Stimulated activated CD4-positive, alpha-beta T cell treated with anti-CD3 and anti-CD28 coated beads, Interleukin-15, amount 100 ng/mL, for 48 hours (primary cell): ENCODE measurements around the gene CCDC150.
"Not testable (repeated sequence)": the region's sequence is repeated elsewhere in the genome, so short reads cannot be mapped to it uniquely, and the experiment has no call there.

Experiments used
- DNase-seq, 2 donors: peaks; one replicate each; pipeline ENCODE4 v3.0.0-alpha.2; 2020; ENCODE audit warnings: low read depth in 2 of 2

CCDC150 gene

GRCh38 chr2:196635156-196635555 lies 4.4 kb upstream of the CCDC150 start:
- DNase-seq: no peak

- no peak for DNase-seq
Observed at GRCh38 chr2:196638765-196639164, 750 bp upstream of the CCDC150 start.

- DNase-seq: no peak
Observed at GRCh38 chr2:196640031-196640548, 575 bp downstream of the CCDC150 start.

GRCh38 chr2:196649202-196649601 lies 9.7 kb downstream of the CCDC150 start:
- DNase-seq: no peak

- no peak for DNase-seq
Observed at GRCh38 chr2:196651387-196652094, 12.0 kb downstream of the CCDC150 start.

- no peak for DNase-seq
Observed at GRCh38 chr2:196652869-196653268, 13.4 kb downstream of the CCDC150 start.

GRCh38 chr2:196653843-196654242 lies 14.3 kb downstream of the CCDC150 start:
- no peak for DNase-seq

GRCh38 chr2:196655761-196656160 lies 16.2 kb downstream of the CCDC150 start:
- no peak for DNase-seq

GRCh38 chr2:196657333-196657732 lies 17.8 kb downstream of the CCDC150 start:
- DNase-seq: no peak

- no peak for DNase-seq
Observed at GRCh38 chr2:196659844-196660243, 20.3 kb downstream of the CCDC150 start.

GRCh38 chr2:196660244-196660643 lies 20.7 kb downstream of the CCDC150 start:
- DNase-seq: no peak

- DNase-seq: no peak
Observed at GRCh38 chr2:196670342-196670741, 30.8 kb downstream of the CCDC150 start.

- no peak for DNase-seq
Observed at GRCh38 chr2:196675963-196676362, 36.4 kb downstream of the CCDC150 start.

GRCh38 chr2:196677404-196677803 lies 37.9 kb downstream of the CCDC150 start:
- no peak for DNase-seq

GRCh38 chr2:196679368-196679767 lies 39.9 kb downstream of the CCDC150 start:
- no peak for DNase-seq

GRCh38 chr2:196681510-196681909 lies 42.0 kb downstream of the CCDC150 start:
- DNase-seq: no peak

GRCh38 chr2:196685792-196686191 lies 46.3 kb downstream of the CCDC150 start:
- DNase-seq: no peak

GRCh38 chr2:196686737-196687136 lies 47.2 kb downstream of the CCDC150 start:
- not testable (repeated sequence) for DNase-seq

- DNase-seq: no peak
Observed at GRCh38 chr2:196696423-196697079, 57.0 kb downstream of the CCDC150 start.

GRCh38 chr2:196697825-196698224 lies 58.3 kb downstream of the CCDC150 start:
- no peak for DNase-seq

- no peak for DNase-seq
Observed at GRCh38 chr2:196702641-196703040, 63.1 kb downstream of the CCDC150 start.

GRCh38 chr2:196703695-196704094 lies 64.2 kb downstream of the CCDC150 start:
- no peak for DNase-seq

GRCh38 chr2:196710056-196710455 lies 70.5 kb downstream of the CCDC150 start:
- not testable (repeated sequence) for DNase-seq
